ENCODE measurements around the gene TAF10.
A peak's percentile ranks its signal among the peaks of the same experiment; 100 is the strongest.

TAF10 gene

DNA sequence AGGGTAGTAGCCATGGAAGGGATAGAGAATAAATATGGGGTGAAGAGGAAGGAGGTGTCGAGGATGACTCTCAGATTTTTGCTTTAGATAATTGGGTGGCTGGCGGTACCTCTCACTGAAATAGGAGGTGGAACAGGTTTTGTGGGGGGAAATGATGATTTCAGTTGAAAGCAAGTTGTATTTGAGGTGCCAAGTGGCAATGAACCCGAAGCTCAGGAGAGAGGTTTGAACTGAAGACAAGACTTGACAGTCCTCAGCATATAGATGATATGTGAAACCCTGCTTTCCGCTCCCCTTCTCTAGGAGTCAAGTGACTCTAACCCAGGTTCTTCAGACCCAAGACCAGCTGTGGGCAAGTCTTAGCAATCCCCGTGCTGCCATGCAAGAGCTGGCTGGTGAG, 42.3 kb downstream of the TAF10 start:
- no peak for DNase-seq (ENCODE audit: low spot score)
- no peak overlapping the region for H3K27ac ChIP-seq
- CTCF ChIA-PET, result no interaction called here
- POLR2A ChIA-PET (ENCODE audit: low non-redundant PET), result no interaction called here
- TF ChIP-seq, protein P1, sequence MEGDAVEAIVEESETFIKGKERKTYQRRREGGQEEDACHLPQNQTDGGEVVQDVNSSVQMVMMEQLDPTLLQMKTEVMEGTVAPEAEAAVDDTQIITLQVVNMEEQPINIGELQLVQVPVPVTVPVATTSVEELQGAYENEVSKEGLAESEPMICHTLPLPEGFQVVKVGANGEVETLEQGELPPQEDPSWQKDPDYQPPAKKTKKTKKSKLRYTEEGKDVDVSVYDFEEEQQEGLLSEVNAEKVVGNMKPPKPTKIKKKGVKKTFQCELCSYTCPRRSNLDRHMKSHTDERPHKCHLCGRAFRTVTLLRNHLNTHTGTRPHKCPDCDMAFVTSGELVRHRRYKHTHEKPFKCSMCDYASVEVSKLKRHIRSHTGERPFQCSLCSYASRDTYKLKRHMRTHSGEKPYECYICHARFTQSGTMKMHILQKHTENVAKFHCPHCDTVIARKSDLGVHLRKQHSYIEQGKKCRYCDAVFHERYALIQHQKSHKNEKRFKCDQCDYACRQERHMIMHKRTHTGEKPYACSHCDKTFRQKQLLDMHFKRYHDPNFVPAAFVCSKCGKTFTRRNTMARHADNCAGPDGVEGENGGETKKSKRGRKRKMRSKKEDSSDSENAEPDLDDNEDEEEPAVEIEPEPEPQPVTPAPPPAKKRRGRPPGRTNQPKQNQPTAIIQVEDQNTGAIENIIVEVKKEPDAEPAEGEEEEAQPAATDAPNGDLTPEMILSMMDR (conservative IDR thresholded peaks at IDR 0.05; ENCODE audit: low read depth), result no peak

DNA sequence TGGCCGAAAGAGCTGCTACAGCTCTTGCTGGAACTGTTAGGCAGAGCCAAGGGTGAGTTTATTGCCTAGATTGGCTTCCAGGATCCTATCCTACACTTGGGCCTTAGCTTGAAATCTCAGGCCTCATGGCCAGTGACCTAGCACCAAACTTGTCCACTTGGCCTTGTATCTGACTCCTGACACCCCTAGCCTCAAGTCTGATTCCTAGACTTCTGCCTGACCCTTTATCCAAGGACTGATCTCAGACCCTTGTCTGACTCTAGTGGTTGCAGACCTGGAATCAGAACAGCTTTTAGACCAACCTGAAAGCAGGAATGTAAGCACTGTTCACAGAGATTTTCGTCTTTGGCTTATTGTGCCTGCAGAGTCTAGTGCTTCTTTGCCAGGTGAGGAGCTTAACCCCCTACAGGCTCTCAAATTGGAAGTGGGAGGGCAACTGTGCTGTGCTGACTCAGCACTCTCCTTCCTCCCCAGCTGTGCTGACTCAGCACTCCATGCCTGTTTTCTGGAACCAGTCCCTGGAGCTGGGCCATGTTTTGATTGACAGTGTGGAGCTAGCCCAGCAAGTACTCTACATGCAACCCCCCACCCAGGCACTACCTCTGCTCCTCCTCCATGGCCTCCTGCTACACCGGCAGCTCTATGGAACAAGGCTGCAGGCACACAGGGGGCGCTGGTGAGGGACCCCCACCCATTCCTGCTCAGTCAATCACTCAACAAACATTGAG, 43.7 kb downstream of the TAF10 start:
- ChIA-PET CTCF (interaction anchor here (0.5 to 0.7 kb wide), 2 partner anchors 28 to 393 kb away, joined by 3 read pairs; no protein-coding TSS in a partner anchor), POLR2A (ENCODE audit: low non-redundant PET) (interaction anchor here (0.8 kb wide), 1 partner anchor 38 kb away, joined by 3 read pairs; no protein-coding TSS in a partner anchor)
- 0 out of 2 replicates have a peak overlapping the region, but pooled peaks have one; percentile 15 for H3K27ac ChIP-seq
- peak; percentile 32 for DNase-seq (ENCODE audit: low spot score)
- TF ChIP-seq, protein P1 (conservative IDR thresholded peaks at IDR 0.05; ENCODE audit: low read depth), result no peak

DNA sequence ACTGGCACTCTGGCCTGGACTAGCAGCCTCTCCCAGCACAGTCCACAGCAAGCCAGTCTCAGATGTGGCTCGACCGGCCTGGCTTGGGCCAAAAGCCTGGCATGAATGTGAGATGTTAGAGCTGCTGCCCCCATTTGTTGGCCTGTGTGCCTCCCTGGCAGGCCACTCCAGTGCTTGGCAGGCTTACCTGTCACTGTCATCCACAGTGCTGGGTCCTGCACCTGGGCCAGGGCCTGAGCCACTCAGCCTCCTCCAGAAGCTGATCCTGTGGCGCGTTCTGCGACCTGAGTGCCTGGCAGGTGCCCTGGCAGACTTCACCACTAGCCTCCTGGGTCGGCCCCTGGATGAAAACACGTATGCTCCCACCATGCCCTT, 44.7 kb downstream of the TAF10 start:
- TF ChIP-seq, protein P1 (conservative IDR thresholded peaks at IDR 0.05; ENCODE audit: low read depth), result no peak
- ChIA-PET POLR2A (ENCODE audit: low non-redundant PET) (no interaction called here), CTCF (no interaction called here)
- no peak for DNase-seq (ENCODE audit: low spot score)
- no peak overlapping the region for H3K27ac ChIP-seq

DNA sequence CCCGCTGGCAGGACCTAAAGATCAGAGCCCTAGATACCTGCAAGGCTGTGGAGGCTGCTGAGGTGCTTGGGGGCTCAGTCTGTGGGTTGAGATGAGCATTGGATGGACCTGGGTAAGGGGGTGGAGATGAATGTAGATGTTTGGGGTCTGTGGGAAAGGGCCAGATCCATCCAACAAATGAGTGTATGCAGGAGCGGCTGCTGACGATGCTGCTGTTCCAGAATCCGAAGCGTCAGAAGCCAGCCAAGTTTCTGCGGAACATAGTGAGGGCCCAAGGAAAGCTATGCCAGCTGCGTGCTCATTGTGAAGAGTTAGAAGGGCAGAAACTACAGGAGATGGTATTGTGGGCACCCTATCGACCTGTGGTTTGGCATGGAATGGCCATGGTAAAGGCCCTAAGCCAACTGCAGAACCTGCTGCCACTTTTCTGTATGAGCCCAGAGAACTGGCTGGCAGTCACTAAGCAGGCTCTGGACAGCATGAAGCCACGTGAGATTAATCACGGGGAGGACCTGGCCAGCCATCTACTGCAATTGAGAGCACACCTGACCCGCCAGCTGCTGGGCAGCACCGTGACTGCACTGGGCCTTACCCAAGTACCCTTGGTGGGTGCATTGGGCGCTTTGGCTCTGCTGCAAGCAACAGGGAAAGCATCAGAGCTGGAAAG, 45.2 kb downstream of the TAF10 start:
- TF ChIP-seq, protein P1 (conservative IDR thresholded peaks at IDR 0.05; ENCODE audit: low read depth), result no peak
- H3K27ac ChIP-seq, result no peak overlapping the region
- CTCF ChIA-PET, result no interaction called here
- DNase-seq (ENCODE audit: low spot score), result no peak
- POLR2A ChIA-PET (ENCODE audit: low non-redundant PET), result no interaction called here

DNA sequence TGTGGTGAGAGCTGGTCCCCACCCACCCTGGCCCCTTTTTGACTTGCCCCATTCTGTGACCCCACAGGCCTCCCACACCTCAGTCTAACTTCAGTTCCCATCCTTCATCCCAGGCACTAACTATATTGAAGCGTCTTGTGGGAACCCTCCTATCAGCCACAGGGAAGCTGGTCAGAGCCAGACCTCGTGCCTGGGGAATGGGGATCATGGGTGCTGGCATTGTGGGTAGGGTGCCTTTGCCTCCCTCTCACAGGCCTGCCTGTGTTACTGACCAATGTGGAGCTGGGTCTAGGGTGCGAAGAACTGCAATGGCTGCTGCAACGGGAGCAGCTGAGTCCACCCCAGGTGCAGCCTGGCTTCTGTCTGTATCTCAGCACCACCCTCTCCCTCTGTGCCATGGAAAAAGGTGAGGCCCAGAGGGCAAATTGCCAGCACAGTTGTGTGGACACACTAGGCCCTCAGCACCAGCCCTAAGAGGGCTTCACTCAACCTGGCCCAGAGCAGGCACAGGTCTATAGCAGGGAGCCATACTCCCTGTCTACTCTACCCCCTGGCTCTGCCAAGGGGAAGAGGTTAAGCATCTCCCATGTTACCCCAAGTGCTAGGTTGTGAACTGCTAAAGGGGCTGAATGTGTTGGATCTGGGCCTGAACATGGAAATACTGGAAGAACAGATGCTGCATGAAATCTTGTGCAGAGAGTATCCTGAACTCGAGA, 45.9 kb downstream of the TAF10 start:
- TF ChIP-seq, protein P1 (conservative IDR thresholded peaks at IDR 0.05; ENCODE audit: low read depth), result no peak
- ChIA-PET CTCF (interaction anchor here (0.5 kb wide), 1 partner anchor 17 kb away, joined by 3 read pairs; no protein-coding TSS in a partner anchor), POLR2A (ENCODE audit: low non-redundant PET) (no interaction called here)
- H3K27ac ChIP-seq, result no peak overlapping the region
- no peak for DNase-seq (ENCODE audit: low spot score)

DNA sequence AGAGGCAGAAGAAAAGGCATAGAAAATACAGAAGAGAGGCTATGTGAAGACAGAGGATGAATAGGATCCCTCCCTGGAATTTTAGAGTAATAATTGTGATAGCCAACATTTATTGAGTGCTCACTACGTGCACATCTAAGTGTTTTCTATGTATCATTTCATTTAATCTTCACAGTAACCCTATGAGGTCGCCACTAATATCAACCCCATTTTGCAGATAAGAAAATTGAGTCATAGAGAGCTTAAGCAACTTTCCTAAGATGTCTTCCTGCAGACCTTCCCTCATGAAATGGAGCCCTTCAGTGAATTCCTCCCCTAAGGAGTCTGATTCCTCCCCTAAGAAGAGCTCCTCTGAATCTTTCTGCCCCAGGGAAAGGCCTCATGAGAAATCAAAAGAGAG, 46.7 kb downstream of the TAF10 start:
- CTCF ChIA-PET, result no interaction called here
- no peak for DNase-seq (ENCODE audit: low spot score)
- TF ChIP-seq, protein P1 (conservative IDR thresholded peaks at IDR 0.05; ENCODE audit: low read depth), result no peak
- H3K27ac ChIP-seq, result no peak overlapping the region
- POLR2A ChIA-PET (ENCODE audit: low non-redundant PET), result no interaction called here
